IMR-90 (cell line): ENCODE results near the gene TENM3.

ENCODE experiments used
- CHD1 ChIP-seq: IDR thresholded peaks from 2 replicates; pipeline ENCODE4 v1.6.1; 2012; ENCODE audit warnings: low read depth, low read length, improper control_type of control experiment
- CTCF ChIP-seq: conservative IDR thresholded peaks from 2 replicates; pipeline ENCODE4 v1.5.1; 2012; ENCODE audit warnings: mild to moderate bottlenecking, low read depth, low read length, improper control_type of control experiment
- FOS ChIP-seq: fragments of 150-350 bp; IDR thresholded peaks from 2 replicates; pipeline ENCODE4 v1.6.1; 2016; ENCODE audit warnings: low read depth, low read length
- MAZ ChIP-seq: IDR thresholded peaks from 2 replicates; pipeline ENCODE4 v1.6.1; 2012; ENCODE audit warnings: low read depth, mild to moderate bottlenecking, low read length, improper control_type of control experiment, moderate library complexity, borderline replicate concordance
- MXI1 ChIP-seq: IDR thresholded peaks from 2 replicates; pipeline ENCODE4 v1.6.1; 2012; ENCODE audit warnings: low read depth, mild to moderate bottlenecking, low read length, moderate library complexity, borderline replicate concordance
- POLR2A ChIP-seq: IDR thresholded peaks from 2 replicates; pipeline ENCODE4 v1.6.1; 2012; ENCODE audit warnings: mild to moderate bottlenecking, low read depth, low read length
- RAD21 ChIP-seq: IDR thresholded peaks from 2 replicates; pipeline ENCODE4 v1.6.1; 2012; ENCODE audit warnings: low read length, improper control_type of control experiment
- SMC3 ChIP-seq: fragments of 150-350 bp; IDR thresholded peaks from 2 replicates; pipeline ENCODE4 v1.6.1; 2016; ENCODE audit warnings: low read depth, mild to moderate bottlenecking, antibody characterized with exemption, low read length, moderate library complexity

GRCh38 chr4:182348779-182349326 lies 105.7 kb downstream of the TENM3 start:
- TF ChIP-seq CTCF (no peak), FOS (no peak), MAZ (no peak), MXI1 (no peak), SMC3 (no peak), POLR2A (no peak), CHD1 (no peak), RAD21 (no peak)
